GM19395 (cell line): Measurements from ENCODE around the gene SOD2.
"Not testable (repeated sequence)": the region's sequence is repeated elsewhere in the genome, so short reads cannot be mapped to it uniquely, and the experiment has no call there.

ENCODE experiments used
- ATAC-seq: cut with Tn5 transposase; IDR thresholded peaks from one replicate; pipeline ENCODE4 v1.9.1; 2021; ENCODE audit warnings: mild to moderate bottlenecking, moderate library complexity; ENCODE audit not compliant: unreplicated experiment

The SOD2 gene

GRCh38 chr6:159693128-159693893, at the start of gene SOD2:
Gene SOD2, minus strand, starts transcription at chr6:159693241. Its CDS starts 74 bp downstream, at chr6:159693167.
- ATAC-seq = peak; percentile 76

- ATAC-seq = no peak
Observed at GRCh38 chr6:159742165-159742564, 49.1 kb upstream of the SOD2 start.

GRCh38 chr6:159739341-159739740, 46.3 kb upstream of the SOD2 start:
- ATAC-seq = no peak

GRCh38 chr6:159736908-159737307, 43.9 kb upstream of the SOD2 start:
- no peak for ATAC-seq

GRCh38 chr6:159733395-159733794, 40.4 kb upstream of the SOD2 start:
- ATAC-seq = not testable (repeated sequence)

- not testable (repeated sequence) for ATAC-seq
Observed at GRCh38 chr6:159732550-159732949, 39.5 kb upstream of the SOD2 start.

GRCh38 chr6:159730332-159730676, 37.3 kb upstream of the SOD2 start:
- no peak for ATAC-seq

GRCh38 chr6:159729598-159730331, 36.7 kb upstream of the SOD2 start:
- peak; percentile 26 for ATAC-seq

GRCh38 chr6:159728531-159728964, 35.5 kb upstream of the SOD2 start:
- no peak for ATAC-seq

GRCh38 chr6:159727717-159728445, 34.8 kb upstream of the SOD2 start:
- peak; percentile 38 for ATAC-seq

- peak; percentile 83 for ATAC-seq
Observed at GRCh38 chr6:159726918-159727716, 34.1 kb upstream of the SOD2 start, which contains the start of gene WTAP. Gene WTAP, plus strand, starts transcription at chr6:159727506. Its CDS starts 8,760 bp downstream, at chr6:159736266.

- peak; percentile 35 for ATAC-seq
Observed at GRCh38 chr6:159726255-159726917, 33.3 kb upstream of the SOD2 start.

- not testable (repeated sequence) for ATAC-seq
Observed at GRCh38 chr6:159725208-159725607, 32.2 kb upstream of the SOD2 start.

- no peak for ATAC-seq
Observed at GRCh38 chr6:159724778-159725177, 31.7 kb upstream of the SOD2 start.

GRCh38 chr6:159723259-159723658, 30.2 kb upstream of the SOD2 start:
- ATAC-seq = no peak

- no peak for ATAC-seq
Observed at GRCh38 chr6:159722655-159723054, 29.6 kb upstream of the SOD2 start.

- ATAC-seq = not testable (repeated sequence)
Observed at GRCh38 chr6:159721981-159722380, 28.9 kb upstream of the SOD2 start.

GRCh38 chr6:159720708-159721107, 27.7 kb upstream of the SOD2 start:
- no peak for ATAC-seq

- no peak for ATAC-seq
Observed at GRCh38 chr6:159719287-159719686, 26.2 kb upstream of the SOD2 start.

GRCh38 chr6:159718634-159719033, 25.6 kb upstream of the SOD2 start:
- no peak for ATAC-seq
